ENCODE results near the gene CYLD.

GRCh38 chr16:50833929-50834328, 92.0 kb downstream of the CYLD start:
- no peak for TF ChIP-seq CTCF (IDR thresholded peaks at IDR 0.05)
- TF ChIP-seq POLR2A (IDR thresholded peaks at IDR 0.05): no peak
- TF ChIP-seq EP300 (IDR thresholded peaks at IDR 0.05): no peak

All from sigmoid colon (tissue), 4 donors.